Stimulated activated CD4-positive, alpha-beta T cell treated with anti-CD3 and anti-CD28 coated beads, Interleukin-15, amount 100 ng/mL, for 48 hours (primary cell): ENCODE results near the gene NPHP4.

Experiments used
- DNase-seq, 2 donors: peaks; one replicate each; pipeline ENCODE4 v3.0.0-alpha.2; 2020; ENCODE audit warnings: low read depth in 2 of 2

Gene NPHP4

GRCh38 chr1:5950201-5950895, 41.9 kb downstream of the NPHP4 start:
- DNase-seq = no peak

DNA sequence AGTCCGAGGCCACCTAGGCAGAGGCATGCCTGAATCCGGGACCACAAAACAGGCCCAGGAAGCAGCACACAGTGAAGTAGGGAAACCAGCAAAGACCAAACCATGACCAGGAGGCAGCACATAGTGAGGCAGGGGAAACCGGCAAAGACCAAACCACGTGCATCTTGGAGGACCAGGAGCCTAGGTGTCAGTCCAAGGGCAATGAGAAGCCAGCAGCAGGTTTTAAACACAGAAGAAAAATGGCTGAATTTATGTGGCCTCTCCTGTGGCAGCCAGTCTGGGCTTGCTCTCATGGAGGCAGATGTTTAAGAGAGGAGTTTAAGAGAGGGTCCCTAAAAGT, 42.5 kb downstream of the NPHP4 start:
- no peak for DNase-seq

DNA sequence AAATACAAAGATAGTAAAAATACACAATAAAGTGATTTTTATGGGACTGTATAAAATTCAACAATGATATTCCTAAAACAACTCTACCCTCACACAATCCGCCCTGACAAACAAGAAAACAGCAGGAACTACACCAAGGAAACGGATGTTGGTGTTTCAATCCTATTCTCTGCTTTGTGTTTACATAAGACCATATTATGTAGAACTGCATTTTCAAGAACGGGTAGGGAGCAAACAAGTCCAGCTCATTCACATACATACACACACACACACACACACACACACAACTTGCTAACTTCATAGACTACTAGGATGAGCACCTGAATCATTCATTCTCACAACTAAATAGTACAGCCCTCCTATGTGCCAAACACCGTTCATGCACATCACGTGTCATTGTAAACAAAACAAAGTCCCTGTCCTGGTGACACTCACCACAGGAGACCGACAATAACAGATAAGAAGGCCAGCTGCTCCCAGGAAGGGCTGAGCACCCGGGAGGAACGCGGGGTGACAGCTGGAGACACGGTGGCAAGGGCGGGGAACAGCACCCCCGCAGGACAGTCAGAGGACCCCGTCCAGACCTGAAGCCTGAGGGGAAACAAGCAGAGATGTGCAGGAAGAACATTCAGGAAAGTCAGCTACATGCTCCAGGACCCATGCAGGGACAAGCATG, 43.0 kb downstream of the NPHP4 start:
- DNase-seq = no peak

- DNase-seq = no peak
These were observed 43.6 kb downstream of the NPHP4 start for GRCh38 chr1:5948681-5949005.

GRCh38 chr1:5947978-5948680, 44.1 kb downstream of the NPHP4 start:
- no peak for DNase-seq

GRCh38 chr1:5947071-5947821, 45.0 kb downstream of the NPHP4 start:
- no peak for DNase-seq

GRCh38 chr1:5945445-5945844, 46.8 kb downstream of the NPHP4 start:
- DNase-seq = no peak

GRCh38 chr1:5944843-5945167, 47.4 kb downstream of the NPHP4 start:
- no peak for DNase-seq

DNA sequence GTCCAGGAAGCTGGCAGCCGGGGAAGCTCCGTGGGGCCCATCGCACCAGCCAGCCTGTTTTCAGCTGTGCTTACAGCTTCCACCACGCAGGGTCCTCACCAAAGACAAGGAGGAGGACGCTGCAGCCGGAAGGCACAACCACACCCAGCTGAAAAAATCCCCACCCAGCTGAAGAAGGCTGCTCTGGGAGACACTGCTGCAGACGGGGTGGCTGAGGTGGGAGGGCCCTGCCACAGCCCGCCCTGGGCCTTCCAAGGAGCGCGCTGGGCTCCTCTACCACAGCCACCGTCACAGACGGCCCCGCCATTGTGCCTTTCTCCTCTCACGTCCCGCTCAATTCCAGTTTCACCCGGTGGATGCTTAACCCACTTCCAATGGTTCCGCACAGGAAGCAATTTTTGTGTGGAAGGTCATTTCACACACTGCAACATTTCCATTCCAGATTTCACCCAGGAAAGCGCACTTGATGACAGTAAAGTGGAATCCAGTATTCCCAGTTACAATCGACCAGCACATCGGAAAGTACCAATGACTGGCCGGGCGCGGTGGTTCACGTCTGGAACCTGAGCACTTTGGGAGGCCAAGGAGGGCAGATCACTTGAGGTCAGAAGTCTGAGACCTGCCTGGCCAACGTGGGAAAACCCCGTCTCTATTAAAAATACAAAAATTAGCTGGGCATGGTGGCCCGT, 47.9 kb downstream of the NPHP4 start:
- no peak for DNase-seq

GRCh38 chr1:5943343-5944124, 48.7 kb downstream of the NPHP4 start:
- no peak for DNase-seq

- DNase-seq = no peak
These were observed 50.6 kb downstream of the NPHP4 start for GRCh38 chr1:5941671-5942070.

- DNase-seq = no peak
These were observed 51.4 kb downstream of the NPHP4 start for GRCh38 chr1:5940723-5941407.

DNA sequence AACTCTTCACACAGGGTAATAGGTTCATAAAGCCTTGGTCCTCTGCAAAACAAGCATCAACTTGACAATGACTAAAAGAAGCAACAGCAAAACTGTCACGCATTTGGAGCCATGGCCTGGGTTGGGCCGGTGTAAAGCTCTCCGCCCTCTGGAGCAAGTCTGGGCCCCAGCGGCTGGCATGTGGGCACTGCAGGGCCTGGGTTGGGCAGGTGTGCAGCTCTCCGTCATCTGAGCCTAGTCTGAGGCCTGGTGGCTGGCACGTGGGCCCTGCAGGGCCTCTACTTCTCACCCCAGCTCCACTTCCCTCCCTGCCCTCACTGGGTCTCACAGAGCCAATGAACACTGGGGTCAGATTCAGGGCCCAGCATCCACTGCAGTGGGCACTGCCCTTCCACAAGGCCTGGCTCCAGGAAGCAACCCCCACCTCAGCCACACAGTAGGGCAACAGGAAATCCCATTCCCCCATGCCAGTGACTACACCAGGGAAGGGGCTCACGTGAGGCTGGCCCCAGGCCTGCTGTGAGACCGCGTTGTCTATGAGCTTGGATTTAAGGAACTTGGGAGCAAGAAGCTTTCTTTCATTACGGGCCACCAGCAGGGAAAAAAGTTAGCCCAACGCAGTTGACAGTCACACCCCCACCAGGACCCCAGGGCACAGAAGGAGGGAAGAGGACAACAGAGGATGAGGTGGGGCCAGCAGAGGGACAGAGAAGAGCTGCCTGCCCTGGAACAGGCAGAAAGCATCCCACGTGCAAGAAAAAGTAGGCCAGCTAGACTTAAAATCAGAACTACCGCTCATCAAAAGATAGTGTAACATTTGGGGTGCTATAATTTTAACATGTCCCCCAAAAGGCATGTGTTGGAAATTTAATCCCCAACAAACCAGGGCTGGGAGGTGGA, 52.7 kb downstream of the NPHP4 start:
- DNase-seq = no peak

DNA sequence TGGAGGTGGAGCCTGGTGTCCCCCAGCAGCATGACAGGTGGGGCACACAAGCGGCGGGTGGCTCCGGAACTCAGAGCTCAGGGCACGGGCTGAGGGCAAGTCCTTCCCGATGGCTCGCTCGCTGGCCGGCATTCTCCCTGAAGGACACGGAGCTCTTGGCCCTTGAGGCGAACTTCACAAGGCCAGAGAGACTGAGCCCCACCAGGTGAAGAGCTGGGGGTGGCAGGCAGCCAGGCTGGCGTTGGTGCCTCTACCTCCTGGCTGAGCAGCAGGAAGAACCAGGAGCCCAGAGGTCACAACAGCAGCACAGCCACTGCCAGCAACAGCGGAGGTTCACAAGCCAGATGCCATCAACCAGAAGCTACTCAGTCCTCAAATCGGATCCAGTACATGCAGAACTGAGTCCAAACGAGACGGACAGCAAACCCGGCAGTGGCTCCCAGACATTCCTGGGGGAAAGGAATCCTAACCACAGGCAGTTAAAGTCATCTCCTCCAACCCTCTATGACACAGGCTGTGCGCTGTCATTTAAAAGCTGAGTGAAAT, 54.1 kb downstream of the NPHP4 start:
- no peak for DNase-seq

DNA sequence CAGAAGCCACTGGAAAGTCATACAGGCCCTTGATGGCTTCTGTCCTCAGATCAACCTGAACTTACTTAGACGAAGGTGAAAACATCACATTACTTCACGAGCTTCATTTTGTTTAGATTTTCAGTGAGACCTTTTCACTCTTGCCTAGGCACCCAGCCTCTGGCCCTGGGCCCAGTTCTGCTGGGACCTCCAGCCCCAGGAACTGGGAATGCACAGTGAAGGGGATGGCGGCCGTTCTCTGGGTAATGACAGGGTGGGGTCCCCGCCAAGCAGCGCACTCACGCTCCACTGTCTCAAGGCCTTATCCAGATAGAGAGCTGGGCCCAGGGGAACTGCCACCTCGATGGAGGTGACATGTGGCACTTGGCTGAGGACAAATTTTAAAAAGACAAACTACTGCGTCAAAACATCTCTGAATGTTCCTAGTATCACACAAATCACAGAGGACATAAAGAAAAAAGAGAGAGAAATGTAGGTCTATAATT, 54.8 kb downstream of the NPHP4 start:
- DNase-seq = no peak

- DNase-seq = no peak
These were observed 55.4 kb downstream of the NPHP4 start for GRCh38 chr1:5936621-5937372.

DNA sequence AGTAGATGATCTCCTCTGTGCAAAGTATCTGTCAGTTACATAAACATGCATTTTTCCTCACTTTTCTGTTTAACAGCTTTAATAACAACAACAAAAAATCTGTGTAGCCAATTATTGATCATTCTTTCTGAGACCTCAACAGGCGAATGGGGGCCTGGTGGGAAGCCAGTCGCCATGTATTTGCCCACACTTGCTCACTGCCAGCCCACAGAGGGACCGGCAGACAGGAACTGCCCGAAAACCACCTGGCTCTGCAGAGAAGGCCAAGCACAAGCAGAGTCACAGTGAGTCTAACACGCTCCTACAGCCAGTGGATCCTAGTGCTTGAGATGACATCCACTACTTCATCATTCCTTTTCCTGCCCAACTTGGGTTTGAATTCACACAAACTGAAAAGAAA, 56.1 kb downstream of the NPHP4 start:
- DNase-seq = no peak

- no peak for DNase-seq
These were observed 57.2 kb downstream of the NPHP4 start for GRCh38 chr1:5935026-5935425.
